ENCODE data around the gene LHX6. TPM values are rescaled to one million over a fixed set of nuclear protein-coding genes. Genes with fewer than 3 reads are reported as not detected.

The LHX6 gene
- total RNA-seq = 0.81 TPM

DNA sequence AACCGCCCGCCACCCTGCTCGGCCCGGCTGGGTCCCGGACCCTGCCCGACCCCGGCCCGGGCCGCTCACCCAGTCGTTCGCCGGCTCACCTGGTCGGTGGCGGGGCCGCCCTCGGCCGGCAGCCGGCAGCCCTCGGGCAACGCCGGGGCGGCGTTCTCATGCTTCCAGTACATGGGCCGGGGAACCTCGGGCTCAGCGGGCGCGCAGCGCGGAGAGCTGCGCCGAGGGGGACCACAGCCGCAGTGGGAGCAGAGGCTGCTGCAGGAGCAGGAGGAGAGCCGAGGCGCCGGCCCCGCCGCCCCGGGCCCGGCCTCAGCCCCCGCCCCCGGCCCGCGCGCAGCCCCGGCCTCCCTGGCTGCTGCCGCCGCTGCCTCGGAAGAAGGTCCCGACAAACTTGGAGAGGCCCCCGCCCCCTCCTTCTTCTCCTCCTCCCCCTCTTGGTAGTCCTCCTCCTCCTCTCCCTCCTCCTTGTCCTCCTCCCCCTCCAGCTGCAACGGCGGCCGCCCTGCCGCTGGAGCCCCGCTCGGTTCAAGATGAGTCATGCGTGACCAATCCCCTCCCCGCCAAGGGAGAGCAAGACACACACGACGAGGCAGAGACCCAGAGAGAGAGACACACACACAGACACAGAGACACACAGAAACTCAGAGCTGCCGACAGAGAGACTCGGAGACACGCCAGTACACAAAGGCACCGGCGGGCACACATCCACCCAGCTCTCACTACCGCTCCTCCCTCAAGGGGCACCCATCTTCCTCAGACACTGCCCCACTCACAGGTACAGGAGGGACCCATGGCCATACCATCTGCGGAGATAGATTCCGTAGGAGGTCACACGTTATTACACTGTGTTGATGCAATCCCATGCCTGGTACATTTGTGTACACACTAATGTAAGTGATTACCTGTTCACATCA lies at the start of gene LHX6:
Gene LHX6 (minus strand): TSS at position 390 of the 917 bp plus-strand sequence. CDS start 217 bp downstream, at position 173.
- peak in 2 of 3 donors; percentile 45 to 63 for DNase-seq (ENCODE audit: low read depth in 2 of 3, low spot score in 2 of 3)

DNA sequence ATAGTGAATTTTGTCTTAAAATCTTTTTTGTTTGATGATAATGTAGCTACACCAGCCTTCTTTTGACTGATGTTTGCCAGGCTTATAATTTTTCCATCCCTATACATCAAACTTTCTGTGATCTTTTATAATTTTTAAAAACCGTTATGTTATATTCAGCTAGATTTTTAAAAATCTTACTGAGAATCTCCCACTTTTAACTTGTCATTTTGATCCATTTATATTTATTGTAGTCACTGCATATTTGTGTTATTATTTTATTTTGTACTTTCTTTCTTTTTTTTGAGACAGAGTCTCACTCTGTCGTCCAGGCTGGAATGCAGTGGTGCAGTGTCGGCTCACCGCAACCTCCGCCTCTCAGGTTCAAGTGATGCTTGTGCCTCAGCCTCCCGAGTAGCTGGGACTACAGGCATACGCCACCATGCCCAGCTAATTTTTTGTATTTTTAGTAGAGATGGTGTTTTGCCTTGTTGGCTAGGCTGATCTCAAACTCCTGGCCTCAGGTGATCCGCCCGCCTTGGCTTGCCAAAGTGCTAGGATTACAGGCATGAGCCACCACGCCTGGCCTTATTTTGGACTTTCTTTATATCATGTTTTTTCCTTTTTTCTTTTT lies 48.6 kb upstream of the LHX6 start:
- no peak for DNase-seq (ENCODE audit: low read depth in 2 of 3, low spot score in 2 of 3)

DNA sequence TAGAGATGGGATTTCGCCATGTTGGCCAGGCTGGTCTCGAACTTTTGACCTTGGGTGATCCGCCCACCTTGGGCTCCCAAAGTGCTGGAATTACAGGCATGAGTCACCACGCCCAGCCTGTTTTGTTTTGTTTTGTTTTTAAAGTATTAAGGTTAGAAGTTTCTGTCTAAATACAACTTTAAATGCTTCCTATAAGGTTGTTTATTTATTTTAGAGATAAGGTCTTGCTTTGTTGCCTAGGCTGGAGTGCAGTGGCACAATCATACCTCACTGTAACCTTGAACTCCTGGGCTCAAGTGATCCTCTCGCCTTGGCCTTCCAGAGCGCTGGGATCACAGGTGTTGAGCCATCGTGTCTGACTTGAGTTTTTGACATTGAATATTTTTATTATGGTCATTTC lies 47.3 kb upstream of the LHX6 start:
- no peak for DNase-seq (ENCODE audit: low read depth in 2 of 3, low spot score in 2 of 3)

DNA sequence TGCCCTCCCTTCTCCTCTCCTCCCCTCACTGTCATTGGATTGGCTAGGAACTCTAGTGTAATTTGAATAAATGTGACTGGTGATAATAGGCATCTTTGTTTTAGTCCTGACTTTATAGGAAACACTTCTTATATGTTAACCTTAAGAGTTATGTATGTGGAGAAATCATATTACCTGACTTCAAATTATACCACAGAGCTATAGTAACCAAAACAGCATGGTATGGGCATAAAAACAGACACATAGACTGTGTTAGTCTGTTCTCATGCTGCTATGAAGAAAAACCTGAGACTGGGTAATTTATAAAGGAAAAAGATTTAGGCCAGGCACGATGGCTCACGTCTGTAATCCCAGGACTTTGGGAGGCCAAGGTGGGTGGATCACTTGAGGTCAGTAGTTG lies 45.3 kb upstream of the LHX6 start:
- no peak for DNase-seq (ENCODE audit: low read depth in 2 of 3, low spot score in 2 of 3)

DNA sequence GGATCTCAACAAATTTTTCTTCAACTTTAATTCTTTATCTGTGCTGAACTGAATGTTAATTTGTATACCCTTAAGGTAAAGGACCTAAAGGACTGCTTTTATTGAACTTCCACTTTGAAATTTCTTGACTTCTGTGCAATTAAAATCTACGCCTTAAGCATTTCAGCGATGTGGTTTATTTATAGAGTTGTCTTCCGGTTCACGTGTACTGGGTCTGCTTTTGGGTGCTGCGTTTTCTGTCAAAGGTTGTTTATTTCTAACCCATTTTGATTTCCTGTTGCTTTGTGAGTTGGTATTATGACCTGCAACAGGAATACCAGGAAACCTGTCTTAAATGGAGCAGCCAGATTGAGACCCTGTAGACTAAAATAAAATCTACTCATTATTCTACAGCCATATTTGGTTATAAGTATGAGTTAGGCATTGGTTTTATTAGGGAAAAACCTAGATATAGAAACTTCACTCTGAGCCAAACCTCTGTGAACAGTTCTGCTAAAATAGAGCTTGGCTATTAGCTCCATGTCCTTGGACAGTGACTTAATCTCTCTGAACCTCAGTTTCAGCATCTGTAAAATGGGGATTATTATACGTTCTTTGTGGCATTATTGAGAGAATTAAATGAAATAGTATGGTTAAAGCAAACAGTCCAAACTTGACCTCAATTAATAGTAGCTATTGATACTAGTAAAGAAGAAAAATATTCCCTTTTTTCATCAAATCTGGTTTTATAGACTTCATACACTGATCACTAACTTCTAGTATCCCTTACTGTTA lies 39.5 kb upstream of the LHX6 start:
- no peak for DNase-seq (ENCODE audit: low read depth in 2 of 3, low spot score in 2 of 3)

DNA sequence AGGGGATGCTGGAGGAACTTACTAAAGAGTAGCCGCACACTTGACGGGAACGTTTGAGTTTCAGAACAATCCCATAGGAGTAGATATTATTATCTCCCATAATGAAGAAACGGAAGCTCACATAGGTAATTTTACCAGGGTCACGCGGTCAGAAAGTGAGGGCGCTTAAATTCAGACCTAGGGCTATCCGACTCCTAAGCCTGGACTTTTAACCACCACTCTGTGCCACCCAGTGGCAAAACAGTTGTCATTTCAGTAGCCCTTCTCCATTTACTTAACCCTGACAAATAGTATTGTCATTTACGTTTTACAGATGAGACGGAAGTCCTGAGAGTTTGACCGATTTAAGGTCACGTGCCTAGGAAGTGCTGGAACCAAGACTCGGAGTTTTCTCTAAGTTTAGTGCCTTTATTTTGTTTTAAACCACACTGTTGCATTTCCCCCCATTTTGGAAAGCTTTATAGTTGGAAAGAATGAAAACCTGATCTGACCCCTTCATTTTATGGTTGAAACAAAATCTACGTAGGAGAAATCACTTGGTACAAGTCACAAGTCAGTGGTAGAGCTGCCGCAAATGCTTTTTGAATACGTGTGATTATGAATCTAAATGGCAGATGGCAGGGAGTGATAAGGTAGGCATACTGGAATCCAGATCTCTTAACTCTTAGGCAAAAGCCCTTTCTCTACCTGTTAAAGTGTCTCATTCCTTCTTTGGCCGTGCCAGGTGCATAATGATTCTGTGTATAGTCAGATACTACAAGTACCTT lies 36.6 kb upstream of the LHX6 start:
- DNase-seq (ENCODE audit: low read depth in 2 of 3, low spot score in 2 of 3) = peak; percentile 1 to 74 (median 69)

DNA sequence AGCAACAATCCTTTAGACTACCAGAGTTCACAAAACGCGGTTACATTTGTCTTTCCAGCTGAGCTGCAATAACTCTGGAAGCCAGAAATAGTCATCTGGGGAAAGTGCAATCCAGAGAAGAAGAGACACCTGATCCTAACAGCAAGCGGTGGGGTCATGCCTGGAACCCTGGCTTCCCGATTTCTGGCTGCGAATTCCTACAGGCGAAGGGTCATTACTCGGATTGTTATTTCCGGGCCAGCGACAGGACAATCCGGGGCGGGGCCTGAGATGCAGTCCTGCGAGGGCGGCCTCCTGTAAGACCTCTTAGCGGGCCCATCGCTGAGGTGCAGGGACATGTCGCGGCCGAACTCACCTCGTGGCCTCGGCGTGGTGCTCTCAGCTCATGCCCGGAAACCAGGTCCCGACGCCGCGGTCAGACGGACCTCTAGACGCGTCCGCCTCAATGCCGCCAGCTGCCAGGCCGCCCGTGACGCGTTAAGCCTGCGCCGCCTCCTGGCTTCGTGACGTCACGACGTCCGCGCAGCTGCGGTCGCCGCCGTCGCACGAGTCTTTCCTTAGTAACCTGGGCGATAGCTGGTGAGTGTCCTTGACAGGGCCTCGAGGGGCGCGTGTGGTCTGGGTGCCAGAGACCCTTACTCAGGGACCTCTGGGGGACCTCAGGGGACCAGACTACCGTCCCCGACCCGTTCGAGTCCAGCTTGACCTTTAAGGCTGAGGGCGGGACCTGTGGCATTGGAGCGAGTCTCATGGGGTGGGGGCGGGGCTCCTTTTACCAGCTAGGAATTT lies 35.8 kb upstream of the LHX6 start, which contains the start of the genes MRRF and RBM18:
Gene MRRF (plus strand): TSS at position 523 of the 789 bp plus-strand sequence. CDS start 6,010 bp downstream, outside the sequence.
Gene RBM18 (minus strand): TSS at position 481 of the 789 bp plus-strand sequence. CDS start 3,348 bp downstream, outside the sequence.
- DNase-seq (ENCODE audit: low read depth in 2 of 3, low spot score in 2 of 3) = peak; percentile 90 to 91 (median 91)

DNA sequence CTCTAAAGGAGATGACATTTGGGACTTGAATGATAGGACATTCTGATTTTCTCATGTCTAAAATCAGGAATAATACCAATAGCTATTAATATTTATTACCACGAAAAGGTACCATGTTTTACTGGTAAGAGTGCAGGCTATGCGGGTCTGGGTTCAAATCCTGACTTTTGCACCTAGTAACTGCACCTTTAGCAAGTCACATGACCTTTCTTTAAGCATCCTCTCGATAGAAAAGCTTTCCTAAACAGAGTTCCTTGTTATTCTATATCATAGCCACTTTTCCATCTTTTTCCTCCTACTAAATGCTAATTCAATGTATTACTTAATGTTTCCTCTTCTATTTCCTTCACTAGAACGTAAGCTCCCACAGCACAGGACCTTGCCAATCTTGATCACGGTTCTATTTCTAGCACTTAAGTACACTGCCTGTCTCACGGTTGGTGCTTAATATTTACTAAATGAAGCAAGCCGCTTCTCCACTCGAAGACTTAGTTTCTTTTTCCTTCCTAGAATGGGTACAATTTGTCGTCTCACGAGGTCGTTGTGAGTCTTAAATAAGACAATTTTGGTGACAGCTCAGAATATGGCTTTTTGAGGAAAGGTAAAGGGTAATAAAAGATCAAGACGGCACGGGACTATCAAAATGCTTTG lies 35.1 kb upstream of the LHX6 start:
- DNase-seq (ENCODE audit: low read depth in 2 of 3, low spot score in 2 of 3) = peak; percentile 3 to 15 (median 14)

DNA sequence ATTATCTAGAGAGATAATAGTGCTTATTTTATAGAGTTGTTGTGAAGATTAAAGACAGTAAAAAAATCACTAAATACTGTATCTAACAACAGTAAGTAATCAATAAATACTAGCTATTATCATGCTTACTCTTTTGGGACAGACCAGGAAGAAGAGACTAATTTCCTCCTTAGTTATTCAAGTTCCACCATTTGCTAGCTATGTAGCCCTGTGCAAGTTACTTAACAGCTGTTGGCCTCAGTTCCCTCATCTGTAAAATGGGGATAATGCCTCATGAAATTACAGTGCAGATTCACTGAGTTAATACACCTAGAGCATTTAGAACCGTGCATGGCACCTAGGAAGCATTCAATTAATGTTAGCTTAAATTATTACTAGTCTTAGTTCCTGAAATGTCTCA lies 33.3 kb upstream of the LHX6 start:
- no peak for DNase-seq (ENCODE audit: low read depth in 2 of 3, low spot score in 2 of 3)

DNA sequence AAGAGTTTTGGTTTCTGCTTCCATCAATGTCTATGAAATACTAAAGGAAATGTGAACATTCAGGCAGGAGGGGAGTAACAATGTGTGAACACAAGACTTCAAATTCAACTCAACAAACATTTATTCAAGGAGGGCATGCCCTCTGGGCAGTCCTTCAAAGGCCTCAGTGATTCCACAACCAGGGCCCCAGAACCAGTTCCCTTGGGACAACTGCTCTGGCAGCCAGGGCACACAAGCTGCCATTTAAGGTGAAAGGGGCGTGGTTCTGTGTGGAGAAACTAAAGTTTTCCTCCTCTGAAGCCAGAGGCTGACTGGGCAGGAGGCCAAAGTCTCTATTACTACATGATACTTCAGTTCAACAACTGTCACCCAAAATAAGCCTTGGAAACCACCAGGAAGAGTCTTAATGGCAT lies 32.7 kb upstream of the LHX6 start:
- no peak for DNase-seq (ENCODE audit: low read depth in 2 of 3, low spot score in 2 of 3)

DNA sequence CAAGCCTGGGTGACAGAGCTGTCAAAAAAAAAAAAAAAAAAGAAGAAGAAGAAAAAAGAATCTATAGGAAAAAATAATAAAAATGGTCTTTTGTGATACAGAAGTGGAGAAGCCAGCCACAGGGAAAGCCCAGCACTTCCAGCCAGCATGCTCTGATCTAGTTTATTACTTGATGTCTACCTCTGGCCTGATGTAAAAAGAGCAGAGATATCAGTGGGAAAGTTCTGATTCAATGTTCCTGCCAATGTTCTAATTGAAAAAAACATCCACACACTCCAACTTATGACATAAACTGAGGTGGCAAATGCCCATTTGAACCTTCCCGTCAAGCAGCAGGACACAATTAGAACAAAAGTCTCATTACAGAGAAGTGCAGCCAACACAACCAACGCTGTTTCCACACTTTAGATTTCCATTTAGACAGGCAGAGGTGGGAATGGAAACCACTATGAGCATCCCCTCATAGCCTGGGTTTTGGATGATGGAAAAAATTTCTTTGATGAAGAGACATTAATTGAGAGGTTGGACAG lies 30.2 kb upstream of the LHX6 start:
- DNase-seq (ENCODE audit: low read depth in 2 of 3, low spot score in 2 of 3) = no peak

DNA sequence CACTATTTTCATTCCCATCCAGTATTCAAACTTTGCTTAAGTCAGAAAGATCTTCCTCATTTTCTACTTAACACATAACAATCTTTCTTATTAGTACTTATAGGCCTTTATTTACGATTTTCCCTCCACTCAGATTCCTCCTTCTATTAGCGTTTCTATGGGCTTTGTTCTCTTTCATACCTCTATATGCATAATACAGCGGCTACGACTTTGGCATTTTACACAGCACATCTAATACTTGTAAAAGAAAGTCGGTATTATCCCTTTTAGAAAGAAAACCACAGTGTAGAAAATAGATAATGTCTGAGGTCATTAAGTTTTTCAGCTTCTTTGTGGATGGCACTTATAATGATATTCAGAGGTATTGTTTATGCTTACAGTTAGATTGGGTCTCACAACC lies 27.4 kb upstream of the LHX6 start:
- DNase-seq (ENCODE audit: low read depth in 2 of 3, low spot score in 2 of 3) = no peak

DNA sequence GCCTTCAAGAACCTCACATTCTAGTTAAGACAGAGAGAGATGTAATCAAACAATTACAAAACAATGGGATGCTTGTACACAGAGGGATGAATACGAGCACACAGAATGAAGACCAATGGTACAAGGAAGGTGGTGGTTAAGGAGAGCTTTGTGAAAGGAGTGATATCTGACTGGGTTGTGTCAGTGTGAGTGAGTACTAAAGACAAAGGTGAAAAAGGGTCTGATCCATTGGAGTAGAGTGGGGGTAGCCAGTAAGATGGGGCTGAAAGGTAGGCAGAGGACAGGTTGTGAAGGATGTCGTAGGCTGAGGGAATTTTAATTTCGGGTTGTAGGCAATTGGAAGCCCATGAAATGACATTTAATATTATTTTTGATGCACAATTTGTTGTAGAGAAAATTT lies 26.0 kb upstream of the LHX6 start:
- no peak for DNase-seq (ENCODE audit: low read depth in 2 of 3, low spot score in 2 of 3)

DNA sequence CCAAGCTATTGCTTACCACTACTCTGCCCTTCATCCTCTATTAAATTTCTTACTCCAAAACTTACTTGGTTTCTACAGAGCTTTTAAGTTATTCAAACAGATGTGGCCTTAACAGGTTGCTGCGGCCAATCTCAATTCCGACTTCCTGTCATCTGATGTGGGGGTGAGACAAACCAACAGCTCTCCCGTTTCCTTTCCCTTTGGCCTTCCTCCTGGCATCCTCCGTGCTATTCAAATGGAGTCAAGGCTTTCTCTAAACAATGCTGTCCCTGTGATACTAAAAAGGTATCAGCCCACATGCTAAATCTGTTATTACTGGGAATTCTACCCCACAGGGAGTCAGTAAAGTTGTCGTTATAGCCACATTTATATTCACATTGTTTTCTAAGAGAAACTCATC lies 24.0 kb upstream of the LHX6 start:
- DNase-seq (ENCODE audit: low read depth in 2 of 3, low spot score in 2 of 3) = no peak

DNA sequence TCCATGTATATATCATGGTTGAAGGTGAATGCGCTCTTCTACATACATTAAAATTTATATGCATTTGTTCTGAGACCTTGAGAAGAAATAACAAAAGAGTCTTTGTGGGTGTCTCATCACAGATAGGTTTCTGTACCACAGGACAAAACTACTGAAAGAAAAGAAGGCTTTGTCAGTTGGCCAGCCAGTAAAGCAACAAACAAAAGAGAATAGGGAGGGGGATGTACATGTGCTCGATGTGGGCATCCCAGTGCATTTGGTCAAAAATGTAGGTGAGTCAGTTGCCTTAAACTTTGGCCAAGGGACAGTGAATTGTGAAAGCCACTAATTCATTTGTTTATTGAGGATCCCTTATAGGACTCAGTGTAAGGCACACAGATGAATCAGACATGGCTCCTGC lies 22.6 kb upstream of the LHX6 start:
- DNase-seq (ENCODE audit: low read depth in 2 of 3, low spot score in 2 of 3) = no peak

DNA sequence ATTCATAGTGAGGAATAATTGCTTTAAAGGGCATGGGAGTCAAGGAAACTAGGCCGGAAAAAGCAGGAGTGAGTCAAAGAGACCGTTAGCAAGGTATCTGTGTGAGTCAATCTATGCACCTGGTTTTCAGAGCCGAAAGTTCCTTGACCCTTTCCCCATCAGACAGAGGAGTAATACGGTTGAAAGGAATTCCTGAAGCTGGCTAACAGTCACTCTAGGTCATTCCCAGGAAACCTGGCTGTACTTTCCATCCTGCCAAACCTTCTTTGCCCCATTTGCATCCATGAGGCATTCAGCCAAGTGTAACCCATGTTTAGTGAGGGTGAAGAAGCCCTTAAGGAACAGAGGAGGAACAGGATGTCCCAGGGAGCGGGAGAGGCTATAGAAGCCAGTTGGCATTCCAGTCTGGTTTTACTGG lies 19.7 kb upstream of the LHX6 start:
- no peak for DNase-seq (ENCODE audit: low read depth in 2 of 3, low spot score in 2 of 3)

DNA sequence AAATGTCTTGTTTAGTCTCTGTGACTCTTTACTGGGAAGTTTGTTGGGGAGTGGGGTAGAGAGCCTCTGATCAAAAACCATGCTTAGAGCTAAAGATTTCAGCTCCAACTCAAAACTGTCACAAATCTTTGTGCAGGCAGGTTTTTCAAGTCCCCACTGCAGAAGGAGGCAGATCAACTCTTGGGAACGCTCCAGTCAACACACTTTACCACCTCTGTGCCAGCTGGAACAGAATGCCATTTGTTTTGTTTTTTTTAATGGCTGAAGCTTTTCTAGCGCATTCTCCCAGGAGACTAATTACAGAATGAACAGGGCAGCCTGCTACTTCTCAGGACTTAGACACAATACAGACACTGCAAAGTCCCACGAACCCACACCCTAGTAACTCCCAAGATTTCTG lies 17.9 kb upstream of the LHX6 start:
- no peak for DNase-seq (ENCODE audit: low read depth in 2 of 3, low spot score in 2 of 3)

DNA sequence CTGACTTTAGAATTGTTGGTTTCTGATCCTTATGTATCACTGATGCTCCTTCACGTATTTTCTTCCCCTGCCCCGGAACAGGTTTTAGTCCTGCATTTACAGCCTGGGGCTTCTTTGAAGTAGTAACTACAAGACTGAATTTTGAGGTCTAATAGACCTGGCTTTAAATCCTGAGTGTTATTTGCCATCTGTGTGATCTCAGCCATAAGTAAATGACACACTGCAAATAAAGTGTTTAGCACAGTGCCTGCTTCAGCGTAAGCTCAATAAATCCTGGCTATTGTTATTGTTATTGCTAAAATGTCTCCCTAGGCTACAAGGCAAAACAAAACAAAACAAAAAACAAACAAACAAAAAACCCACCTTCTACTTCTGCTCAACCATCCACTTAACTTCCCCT lies 15.6 kb upstream of the LHX6 start:
- DNase-seq (ENCODE audit: low read depth in 2 of 3, low spot score in 2 of 3) = no peak

DNA sequence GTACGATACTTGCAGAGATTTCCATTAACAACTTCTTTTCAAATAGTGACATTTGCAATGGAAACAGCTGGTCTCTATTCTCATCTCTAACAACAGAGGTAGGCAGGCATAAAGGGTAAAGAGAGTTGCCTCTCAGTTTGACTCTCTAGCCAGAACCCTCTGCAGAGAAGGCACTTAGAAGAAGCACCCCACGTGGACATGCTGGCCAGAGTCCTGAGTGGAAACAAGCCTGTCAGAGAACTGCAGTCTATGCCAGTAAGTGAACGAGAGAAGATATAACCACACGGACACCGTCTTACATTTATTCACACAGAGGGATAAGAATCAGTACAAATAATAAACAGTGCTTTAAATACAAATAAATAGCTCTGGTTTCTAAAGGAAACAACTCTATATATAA lies 11.0 kb upstream of the LHX6 start:
- DNase-seq (ENCODE audit: low read depth in 2 of 3, low spot score in 2 of 3) = no peak
